ENCODE measurements around the gene CSK. TPM values are rescaled to one million over a fixed set of nuclear protein-coding genes. Genes with fewer than 3 reads are reported as not detected.

Gene CSK
- total RNA-seq, 4 donors from 2014 or later, result 30.6 to 130 (median 45.2) TPM

DNA sequence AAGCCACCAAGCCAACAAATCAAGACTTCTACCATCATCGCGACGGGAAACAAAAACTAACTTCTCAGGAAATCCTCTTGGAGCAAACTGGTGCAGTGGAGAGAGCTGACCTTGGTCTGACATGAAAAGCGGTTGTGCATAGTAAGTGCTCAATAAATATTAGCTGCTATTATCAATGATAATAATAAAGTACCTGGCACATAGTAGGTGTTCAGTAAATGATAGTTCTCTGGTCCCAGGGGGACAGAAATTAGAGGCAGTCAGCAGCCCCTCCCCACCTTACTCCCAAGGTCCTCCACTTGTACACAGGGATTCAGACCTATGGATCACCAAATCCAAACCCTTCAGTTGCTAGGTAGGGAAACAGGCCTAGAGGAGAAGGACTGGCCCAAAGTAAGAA, 6.0 kb upstream of the CSK start:
- intact Hi-C loops (cut with DNase I), result no loop called here
- Histone ChIP-seq H3K4me3 (no peak overlapping the region), H3K27me3 (no peaks in the 10 kb centered on the region), H3K4me1 (peaks cover 22 to 100% (median 66%) of the 10 kb centered on the region in 3 donors), H3K27ac (peak overlapping the region in 2 of 4 donors; percentile 95 to 99), H3K36me3 (no peaks in the 10 kb centered on the region), H3K9me3 (no peaks in the 10 kb centered on the region)
- TF ChIP-seq, protein P1, sequence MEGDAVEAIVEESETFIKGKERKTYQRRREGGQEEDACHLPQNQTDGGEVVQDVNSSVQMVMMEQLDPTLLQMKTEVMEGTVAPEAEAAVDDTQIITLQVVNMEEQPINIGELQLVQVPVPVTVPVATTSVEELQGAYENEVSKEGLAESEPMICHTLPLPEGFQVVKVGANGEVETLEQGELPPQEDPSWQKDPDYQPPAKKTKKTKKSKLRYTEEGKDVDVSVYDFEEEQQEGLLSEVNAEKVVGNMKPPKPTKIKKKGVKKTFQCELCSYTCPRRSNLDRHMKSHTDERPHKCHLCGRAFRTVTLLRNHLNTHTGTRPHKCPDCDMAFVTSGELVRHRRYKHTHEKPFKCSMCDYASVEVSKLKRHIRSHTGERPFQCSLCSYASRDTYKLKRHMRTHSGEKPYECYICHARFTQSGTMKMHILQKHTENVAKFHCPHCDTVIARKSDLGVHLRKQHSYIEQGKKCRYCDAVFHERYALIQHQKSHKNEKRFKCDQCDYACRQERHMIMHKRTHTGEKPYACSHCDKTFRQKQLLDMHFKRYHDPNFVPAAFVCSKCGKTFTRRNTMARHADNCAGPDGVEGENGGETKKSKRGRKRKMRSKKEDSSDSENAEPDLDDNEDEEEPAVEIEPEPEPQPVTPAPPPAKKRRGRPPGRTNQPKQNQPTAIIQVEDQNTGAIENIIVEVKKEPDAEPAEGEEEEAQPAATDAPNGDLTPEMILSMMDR (IDR thresholded peaks at IDR 0.05), result no peak
- no peak for TF ChIP-seq POLR2A (IDR thresholded peaks at IDR 0.05)
- no peak for DNase-seq
- WGBS, 2 donors, result 86 to 89% methylated on average over 4 of the region's 4 CpGs

DNA sequence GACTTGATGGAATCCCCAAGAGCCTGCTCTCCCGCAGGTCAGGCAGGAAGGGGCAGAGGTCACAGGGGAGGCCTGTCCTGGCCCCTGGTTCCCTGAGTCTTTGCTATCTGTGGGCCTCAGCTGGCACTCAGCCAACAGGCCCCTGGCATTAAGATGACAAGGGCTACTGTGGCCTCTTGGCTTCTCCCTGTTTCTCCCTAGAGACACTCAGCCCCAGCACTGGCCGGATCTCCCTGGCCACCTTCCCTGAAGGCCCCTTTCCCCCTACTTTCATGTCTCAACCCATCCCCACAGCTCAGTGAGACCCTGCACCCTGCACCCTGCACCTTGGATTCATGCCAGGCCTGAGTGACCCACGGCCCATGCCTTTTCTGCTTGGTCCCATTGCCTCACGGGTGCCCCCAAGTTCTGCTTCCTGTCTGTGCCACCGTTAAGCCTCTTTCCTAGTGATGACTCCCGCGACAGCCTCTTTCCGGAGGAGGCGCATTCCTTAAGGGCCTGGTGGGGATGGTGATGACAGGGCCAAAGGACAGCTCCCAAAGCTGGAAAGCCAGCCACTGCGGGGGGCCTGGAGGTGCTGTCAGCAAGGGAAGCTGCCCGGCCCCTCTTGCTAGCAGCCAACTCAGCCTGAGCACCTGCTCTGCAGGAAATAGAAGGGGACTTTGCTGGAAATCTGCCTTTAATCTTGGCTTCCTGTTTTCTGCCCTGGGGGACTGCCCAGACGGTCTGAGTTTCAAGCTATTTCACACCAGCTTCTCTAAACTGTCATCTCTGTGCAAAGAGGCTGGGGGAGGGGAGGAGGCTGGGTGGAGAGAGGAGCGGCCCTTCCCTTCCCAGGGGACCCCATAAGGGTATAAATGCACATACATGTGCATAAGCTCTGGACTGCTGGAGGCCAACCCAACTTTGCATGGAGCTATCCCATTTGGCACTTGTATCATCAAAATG, 4.8 kb upstream of the CSK start:
- no peak for TF ChIP-seq POLR2A (IDR thresholded peaks at IDR 0.05)
- TF ChIP-seq, protein P1 (IDR thresholded peaks at IDR 0.05), result no peak
- no peak for DNase-seq
- WGBS, 2 donors, result 13 to 24% methylated on average over 6 to 10 of the region's 13 CpGs
- Histone ChIP-seq H3K4me3 (no peak overlapping the region), H3K36me3 (no peaks in the 10 kb centered on the region), H3K9me3 (no peaks in the 10 kb centered on the region), H3K4me1 (peaks cover 30 to 97% (median 66%) of the 10 kb centered on the region in 3 donors), H3K27me3 (no peaks in the 10 kb centered on the region), H3K27ac (peak overlapping the region; percentile 35 to 99 (median 88))
- intact Hi-C loops (cut with DNase I), result no loop called here

DNA sequence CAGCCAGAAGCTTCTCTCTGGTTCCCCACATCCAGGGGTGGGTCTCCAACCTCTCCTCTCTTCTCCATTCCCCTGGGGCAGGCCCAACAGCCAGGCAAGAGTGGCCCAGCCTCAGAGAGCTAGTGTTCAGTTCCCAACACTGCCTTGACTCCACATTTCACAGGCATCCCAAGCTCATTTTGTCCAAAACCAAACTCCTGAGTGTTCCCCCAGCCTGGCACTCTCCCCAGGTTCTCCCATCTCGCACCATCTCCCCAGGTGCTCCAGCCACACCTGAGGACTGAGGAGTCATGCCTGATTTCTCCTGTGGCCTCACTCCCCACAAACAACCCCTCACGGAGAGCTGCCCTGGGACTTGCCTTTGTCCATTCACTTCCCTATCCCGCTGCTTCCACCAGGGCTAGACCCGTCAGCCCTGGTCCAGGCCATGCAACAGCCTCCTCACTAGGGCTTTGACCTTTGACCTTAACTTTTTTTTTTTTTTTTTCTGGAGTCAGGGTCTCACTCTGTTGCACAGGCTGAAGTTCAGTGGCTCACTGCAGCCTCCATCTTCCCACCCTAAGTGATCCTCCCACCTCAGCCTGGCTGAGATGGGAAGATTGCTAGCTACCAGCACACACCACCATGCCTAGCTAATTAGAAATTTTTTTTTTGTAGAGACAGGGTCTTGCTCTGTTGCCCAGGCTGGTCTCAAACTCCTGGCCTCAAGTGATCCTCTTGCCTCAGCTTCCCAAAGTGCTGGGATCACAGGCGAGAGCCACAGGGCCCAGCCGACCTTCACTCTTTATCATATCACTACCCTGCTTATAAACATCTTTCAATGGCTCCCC, 3.9 kb upstream of the CSK start:
- TF ChIP-seq POLR2A (IDR thresholded peaks at IDR 0.05), result no peak
- TF ChIP-seq, protein P1 (IDR thresholded peaks at IDR 0.05), result no peak
- Histone ChIP-seq H3K27ac (peak overlapping the region; percentile 35 to 99 (median 88)), H3K9me3 (no peaks in the 10 kb centered on the region), H3K36me3 (no peaks in the 10 kb centered on the region), H3K4me3 (no peak overlapping the region), H3K27me3 (no peaks in the 10 kb centered on the region), H3K4me1 (peaks cover 28 to 92% (median 65%) of the 10 kb centered on the region in 3 donors)
- intact Hi-C loops (cut with DNase I), result no loop called here
- 71 to 79% methylated on average over 6 of the region's 6 CpGs for WGBS, 2 donors
- no peak for DNase-seq

DNA sequence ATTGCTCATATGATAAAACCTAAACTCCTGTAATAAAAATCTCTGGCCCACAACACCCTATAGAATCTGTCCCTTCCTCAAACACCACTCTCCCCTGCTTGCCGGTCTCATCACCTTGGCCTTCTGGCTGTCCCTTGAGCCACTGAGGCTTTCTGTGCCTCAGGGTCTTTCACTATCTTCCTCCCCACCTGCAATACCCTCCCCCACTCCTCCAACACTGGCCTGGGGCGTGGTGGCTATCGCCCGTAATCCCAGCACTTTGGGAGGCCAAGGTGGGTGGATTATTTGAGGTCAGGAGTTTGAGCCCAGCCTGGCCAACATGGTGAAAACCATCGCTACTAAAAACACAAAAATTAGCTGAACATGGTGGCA, 3.3 kb upstream of the CSK start:
- H3K36me3 ChIP-seq, result no peaks in the 10 kb centered on the region
- no peak overlapping the region for H3K4me3 ChIP-seq
- H3K27me3 ChIP-seq, result no peaks in the 10 kb centered on the region
- 82 to 95% methylated on average over 3 to 5 of the region's 5 CpGs for WGBS, 2 donors
- intact Hi-C loops (cut with DNase I), result no loop called here
- no peaks in the 10 kb centered on the region for H3K9me3 ChIP-seq
- no peak for DNase-seq
- H3K27ac ChIP-seq, result peak overlapping the region in 3 of 4 donors; percentile 9 to 99 (median 95)
- H3K4me1 ChIP-seq, result peaks cover 32 to 92% (median 65%) of the 10 kb centered on the region in 3 donors
- TF ChIP-seq, protein P1 (IDR thresholded peaks at IDR 0.05), result no peak
- TF ChIP-seq POLR2A (IDR thresholded peaks at IDR 0.05), result no peak

Measured in esophagus squamous epithelium (tissue), 5 donors.